DOHH2 (cell line): ENCODE results near the gene TMEM154.

Experiments
- H3F3A ChIP-seq: fragments of 200-600 bp; sonication (generic), shearing (Covaris generic); 2 replicates; pipeline ENCODE4 v1.6.0; 2016; ENCODE audit warnings: antibody characterized with exemption, mild to moderate bottlenecking; ENCODE audit not compliant: control insufficient read depth, insufficient read depth
- H3K27ac ChIP-seq: fragments of 200-600 bp; sonication (generic); 2 replicates; pipeline ENCODE4 v1.5.1; 2014; ENCODE audit warnings: low read depth, mild to moderate bottlenecking, low read length, moderate library complexity
- H3K27me3 ChIP-seq: fragments of 200-600 bp; sonication (generic); 2 replicates; pipeline ENCODE4 v1.6.1; 2014; ENCODE audit warnings: mild to moderate bottlenecking, low read length, mixed read lengths; ENCODE audit not compliant: control insufficient read depth
- H3K36me3 ChIP-seq: fragments of 200-600 bp; sonication (generic); 2 replicates; pipeline ENCODE4 v1.6.1; 2014; ENCODE audit warnings: mild to moderate bottlenecking, low read length, moderate library complexity, mixed read lengths; ENCODE audit not compliant: control insufficient read depth
- H3K4me1 ChIP-seq: fragments of 200-600 bp; sonication (generic); 2 replicates; pipeline ENCODE4 v1.6.1; 2014; ENCODE audit warnings: mild to moderate bottlenecking, low read length, mixed read lengths; ENCODE audit not compliant: control insufficient read depth
- H3K4me2 ChIP-seq: fragments of 200-600 bp; sonication (generic); 2 replicates; pipeline ENCODE4 v1.6.0; 2014; ENCODE audit warnings: mild to moderate bottlenecking, low read length, moderate library complexity
- H3K4me3 ChIP-seq: fragments of 200-600 bp; sonication (generic); 2 replicates; pipeline ENCODE4 v1.5.1; 2014; ENCODE audit warnings: mild to moderate bottlenecking, low read length, mixed read lengths
- H3K79me2 ChIP-seq: fragments of 200-600 bp; sonication (generic); 2 replicates; pipeline ENCODE4 v1.6.1; 2014; ENCODE audit warnings: mild to moderate bottlenecking, low read length, mixed read lengths; ENCODE audit not compliant: control insufficient read depth
- H3K9me2 ChIP-seq: fragments of 200-600 bp; sonication (generic); replicated peaks from 2 replicates; pipeline ENCODE4 v1.6.1; 2014; ENCODE audit warnings: mild to moderate bottlenecking, low read length, mixed read lengths; ENCODE audit not compliant: control insufficient read depth
- H3K9me3 ChIP-seq: fragments of 200-600 bp; sonication (generic); 2 replicates; pipeline ENCODE4 v1.6.1; 2014; ENCODE audit warnings: antibody characterized with exemption, low read length, mixed read lengths; ENCODE audit not compliant: control insufficient read depth, insufficient read depth
- H4K20me1 ChIP-seq: fragments of 200-600 bp; sonication (generic); 2 replicates; pipeline ENCODE4 v1.6.0; 2014; ENCODE audit warnings: low read depth, mild to moderate bottlenecking, antibody characterized with exemption, low read length, moderate library complexity; ENCODE audit not compliant: control insufficient read depth, insufficient read depth
- CTCF ChIP-seq: fragments of 200-600 bp; sonication (generic); IDR thresholded peaks from one replicate; pipeline ENCODE4 v1.5.1; 2014; ENCODE audit warnings: antibody characterized with exemption, mild to moderate bottlenecking, low read depth, low read length; ENCODE audit not compliant: poor library complexity, severe bottlenecking
- EZH2phosphoT487 ChIP-seq: fragments of 200-600 bp; sonication (generic); IDR thresholded peaks from 2 replicates; pipeline ENCODE4 v1.6.1; 2017; ENCODE audit warnings: borderline replicate concordance, mild to moderate bottlenecking, antibody characterized with exemption, low read length, moderate library complexity, mixed read lengths

TMEM154 gene

GRCh38 chr4:152588869-152589268 is 90.9 kb downstream of the TMEM154 start:
- Histone ChIP-seq H3K4me2 (no peak overlapping the region), H3K27me3 (no peaks in the 10 kb centered on the region; the same call in 1 of the 2 replicates), H3K79me2 (no peaks in the 10 kb centered on the region), H4K20me1 (no peaks in the 10 kb centered on the region), H3K36me3 (no peaks in the 10 kb centered on the region), H3K27ac (no peak overlapping the region), H3K9me2 (no peaks in the 10 kb centered on the region), H3K9me3 (no peaks in the 10 kb centered on the region), H3K4me1 (peaks cover 16% of the 10 kb centered on the region), H3K4me3 (no peak overlapping the region), H3F3A (no peaks in the 10 kb centered on the region)
- no peak for TF ChIP-seq CTCF
- no peak for TF ChIP-seq EZH2phosphoT487

GRCh38 chr4:152587127-152587526 is 92.7 kb downstream of the TMEM154 start:
- Histone ChIP-seq H3K9me2 (no peaks in the 10 kb centered on the region), H4K20me1 (no peaks in the 10 kb centered on the region), H3K4me3 (no peak overlapping the region), H3F3A (no peaks in the 10 kb centered on the region), H3K27me3 (no peaks in the 10 kb centered on the region; the same call in 1 of the 2 replicates), H3K27ac (no peak overlapping the region), H3K9me3 (no peaks in the 10 kb centered on the region), H3K4me1 (peaks cover 16% of the 10 kb centered on the region), H3K79me2 (no peaks in the 10 kb centered on the region), H3K36me3 (no peaks in the 10 kb centered on the region), H3K4me2 (no peak overlapping the region)
- TF ChIP-seq EZH2phosphoT487 (no peak), CTCF (no peak)

- no peaks in the 10 kb centered on the region for H3K36me3 ChIP-seq
- H3F3A ChIP-seq, result no peaks in the 10 kb centered on the region
- TF ChIP-seq CTCF (no peak), EZH2phosphoT487 (no peak)
- H3K9me3 ChIP-seq, result no peaks in the 10 kb centered on the region
- H3K4me3 ChIP-seq, result no peak overlapping the region
- H3K4me1 ChIP-seq, result peaks cover 15% of the 10 kb centered on the region
- no peaks in the 10 kb centered on the region for H3K9me2 ChIP-seq
- H3K79me2 ChIP-seq, result no peaks in the 10 kb centered on the region
- no peaks in the 10 kb centered on the region; the same call in 1 of the 2 replicates for H3K27me3 ChIP-seq
- no peak overlapping the region for H3K4me2 ChIP-seq
- H3K27ac ChIP-seq, result no peak overlapping the region
- H4K20me1 ChIP-seq, result no peaks in the 10 kb centered on the region
These were observed 93.1 kb downstream of the TMEM154 start for GRCh38 chr4:152586668-152587067.

GRCh38 chr4:152585023-152585441 is 94.8 kb downstream of the TMEM154 start:
- Histone ChIP-seq H3K4me2 (peak overlapping the region; percentile 56), H3K36me3 (no peaks in the 10 kb centered on the region), H3K4me3 (peak overlapping the region; percentile 46), H4K20me1 (no peaks in the 10 kb centered on the region), H3K9me2 (no peaks in the 10 kb centered on the region), H3K27ac (no peak overlapping the region), H3F3A (no peaks in the 10 kb centered on the region), H3K79me2 (no peaks in the 10 kb centered on the region), H3K9me3 (no peaks in the 10 kb centered on the region), H3K27me3 (no peaks in the 10 kb centered on the region), H3K4me1 (peaks cover 19% of the 10 kb centered on the region)
- TF ChIP-seq EZH2phosphoT487 (no peak), CTCF (no peak)
